ENCODE measurements around the gene DYNC2H1.

DYNC2H1 gene

DNA sequence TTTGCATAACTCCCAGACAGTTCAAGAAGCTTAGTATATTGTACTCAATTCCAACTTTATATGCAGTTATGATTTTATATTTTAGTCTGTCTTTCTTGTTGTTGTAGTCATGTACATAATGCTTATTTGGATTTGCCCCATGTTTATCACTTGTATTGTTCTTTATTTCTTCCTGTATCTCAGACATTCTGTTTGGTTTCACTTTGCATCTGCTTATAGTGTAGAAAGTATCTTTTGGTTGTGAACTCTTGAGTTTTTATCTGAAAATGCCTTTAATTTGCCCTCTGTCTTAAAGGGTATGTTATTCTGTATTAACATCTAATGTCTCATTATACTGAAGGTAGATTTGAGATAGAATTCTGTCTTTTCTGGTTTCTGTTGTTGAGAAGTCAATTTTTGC, 275.4 kb downstream of the DYNC2H1 start:
- DNase-seq: no peak

- DNase-seq: no peak
These were observed 286.4 kb downstream of the DYNC2H1 start for GRCh38 chr11:103395612-103396011.

GRCh38 chr11:103396237-103396636, 287.0 kb downstream of the DYNC2H1 start:
- no peak for DNase-seq

DNA sequence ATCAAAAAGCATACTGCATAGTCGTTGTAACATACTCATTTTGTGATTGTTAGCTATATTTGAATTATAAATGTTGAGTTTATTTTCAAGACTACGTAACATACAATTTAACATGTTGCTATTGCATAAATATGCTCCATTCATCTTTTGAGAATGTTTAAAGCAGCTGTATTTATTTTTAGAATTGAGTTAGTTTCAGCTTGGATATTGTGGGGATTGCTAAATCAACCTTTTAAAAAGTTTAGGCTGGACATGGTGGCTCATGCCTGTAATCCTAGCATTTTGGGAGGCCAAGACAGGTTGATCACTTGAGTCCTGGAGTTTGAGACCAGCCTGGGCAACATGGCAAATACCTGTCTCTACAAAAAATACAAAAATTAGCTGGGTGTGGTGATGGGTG, 288.1 kb downstream of the DYNC2H1 start:
- DNase-seq: no peak

DNA sequence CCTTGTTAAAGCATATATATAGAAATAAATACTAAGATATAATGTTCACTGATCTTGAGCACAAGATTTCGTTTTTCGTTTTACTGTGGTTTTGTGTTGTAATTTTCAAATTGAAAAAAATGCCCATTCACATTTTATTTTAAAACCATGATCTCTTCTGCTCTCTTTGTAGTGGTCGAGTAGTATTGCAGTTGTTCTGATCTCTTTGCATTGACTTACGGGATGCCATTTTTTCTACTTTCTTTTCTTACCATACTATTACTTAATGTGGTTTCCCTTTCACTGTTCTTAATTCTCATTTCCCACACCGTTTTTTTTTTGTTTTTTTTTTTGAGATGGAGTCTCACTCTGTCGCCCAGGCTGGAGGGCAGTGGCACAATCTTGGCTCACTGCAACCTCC, 289.6 kb downstream of the DYNC2H1 start:
- DNase-seq: no peak

DNA sequence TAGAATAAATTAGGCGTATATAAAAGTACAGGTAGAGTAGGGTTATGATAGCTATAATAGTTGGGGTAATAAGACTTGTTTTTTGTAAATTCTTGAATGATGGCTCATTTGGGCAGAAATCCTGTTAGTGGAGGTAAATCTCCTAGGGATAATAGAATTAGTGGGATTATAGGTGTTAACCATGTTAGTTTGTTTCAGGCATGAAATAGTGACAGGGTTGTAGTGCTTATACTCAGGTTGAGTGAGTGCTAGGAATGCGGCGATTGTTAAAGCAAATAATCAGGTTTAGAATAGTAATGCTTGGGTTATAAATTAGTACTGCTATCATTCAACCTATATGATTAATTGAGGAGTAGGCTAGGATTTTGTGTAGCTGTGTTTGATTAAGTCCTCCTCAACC, 297.1 kb downstream of the DYNC2H1 start:
- no peak for DNase-seq

- DNase-seq: no peak
These were observed 298.4 kb downstream of the DYNC2H1 start for GRCh38 chr11:103407641-103408040.

- DNase-seq: no peak
These were observed 304.2 kb downstream of the DYNC2H1 start for GRCh38 chr11:103413266-103413888.

DNA sequence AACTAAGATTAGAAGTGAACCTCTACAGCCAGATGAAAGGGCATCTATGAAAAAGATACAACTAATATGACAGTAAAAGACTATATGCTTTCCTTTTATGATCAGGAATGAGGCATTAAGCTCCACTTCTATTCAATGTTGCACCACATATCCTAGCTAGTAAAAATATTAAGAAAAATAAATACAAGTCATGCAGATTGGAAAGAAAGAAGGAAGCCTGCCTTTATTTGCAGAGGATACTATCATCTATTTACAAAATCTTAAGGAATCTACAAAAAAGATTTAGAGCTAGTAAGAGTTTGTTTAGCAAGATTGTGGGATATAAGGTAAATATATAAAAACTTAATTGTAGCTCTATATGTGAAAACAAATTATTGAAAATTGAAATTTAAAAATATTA, 308.8 kb downstream of the DYNC2H1 start:
- no peak for DNase-seq

DNA sequence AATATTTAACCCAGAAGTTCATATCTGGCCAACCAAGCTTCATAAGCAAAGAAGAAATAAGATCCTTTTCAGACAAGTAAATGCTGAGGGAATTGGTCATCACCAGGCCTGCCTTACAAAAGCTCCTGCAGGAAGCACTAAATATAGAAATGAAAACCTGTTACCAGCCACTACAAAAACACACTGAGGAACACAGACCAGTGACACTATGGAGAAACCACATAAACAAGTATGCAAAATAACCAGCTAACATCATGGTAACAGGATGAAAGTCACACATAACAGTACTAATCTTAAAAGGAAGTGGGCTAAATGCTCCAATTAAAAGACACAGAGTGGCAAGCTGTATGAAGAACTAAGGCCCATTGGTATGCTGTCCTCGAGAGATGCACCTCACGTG, 311.4 kb downstream of the DYNC2H1 start:
- no peak for DNase-seq

GRCh38 chr11:103433386-103434072, 324.3 kb downstream of the DYNC2H1 start:
- DNase-seq: no peak

- no peak for DNase-seq
These were observed 324.8 kb downstream of the DYNC2H1 start for GRCh38 chr11:103434073-103434411.

DNA sequence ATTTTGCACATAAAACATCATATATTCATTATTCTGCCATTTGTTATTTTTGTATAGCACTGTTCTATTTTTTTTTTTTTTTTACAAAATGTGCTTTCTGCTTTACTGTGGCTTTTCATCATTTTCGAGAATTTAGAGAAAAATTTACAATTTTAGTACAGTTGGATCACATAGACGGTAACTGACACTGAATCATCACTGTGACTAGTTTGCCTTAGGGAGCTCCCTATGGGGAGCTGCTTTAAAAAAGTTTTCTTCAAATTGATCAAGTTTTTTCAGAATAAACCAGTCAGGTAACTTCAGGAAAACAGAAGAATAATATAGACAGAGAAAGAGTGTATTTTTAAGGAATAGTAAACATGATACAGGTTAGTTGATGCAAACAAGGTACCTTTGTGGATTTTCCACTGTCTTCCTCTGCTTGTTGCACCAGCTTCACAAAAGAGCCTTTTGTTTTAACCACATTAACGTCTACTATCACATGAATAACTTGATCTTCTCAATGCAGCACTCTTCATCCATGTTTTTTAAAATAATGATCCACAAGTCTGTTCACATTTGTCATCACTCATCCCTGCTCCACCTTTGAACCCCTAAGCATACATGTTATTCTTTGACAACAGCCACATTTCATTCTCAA, 327.0 kb downstream of the DYNC2H1 start:
- no peak for DNase-seq

- DNase-seq: no peak
These were observed 331.8 kb downstream of the DYNC2H1 start for GRCh38 chr11:103441021-103441420.

- no peak for DNase-seq
These were observed 339.7 kb downstream of the DYNC2H1 start for GRCh38 chr11:103448966-103449365.

- DNase-seq: no peak
These were observed 341.0 kb downstream of the DYNC2H1 start for GRCh38 chr11:103450241-103450640.

DNA sequence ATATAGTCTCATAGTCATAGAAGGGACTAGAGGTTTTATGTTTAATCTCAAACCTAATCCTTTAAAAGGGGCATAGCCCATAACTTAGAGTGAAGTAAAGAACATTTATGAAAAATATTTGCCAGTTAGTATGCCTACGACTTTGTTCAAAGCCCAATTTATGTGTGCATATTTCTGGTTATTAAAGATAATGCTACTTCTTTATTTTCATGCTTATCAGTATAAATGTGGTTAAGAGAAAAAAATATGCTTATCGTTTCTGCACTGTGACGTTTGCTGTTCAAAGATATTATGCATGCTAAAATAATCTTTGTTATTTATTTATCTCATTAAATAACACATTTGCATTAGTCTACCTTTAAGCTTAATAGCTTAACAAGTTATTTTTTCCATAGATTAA, 343.9 kb downstream of the DYNC2H1 start:
- no peak for DNase-seq

- DNase-seq: no peak
These were observed 344.9 kb downstream of the DYNC2H1 start for GRCh38 chr11:103453915-103454709.

GRCh38 chr11:103464420-103464819, 355.2 kb downstream of the DYNC2H1 start:
- no peak for DNase-seq

DNA sequence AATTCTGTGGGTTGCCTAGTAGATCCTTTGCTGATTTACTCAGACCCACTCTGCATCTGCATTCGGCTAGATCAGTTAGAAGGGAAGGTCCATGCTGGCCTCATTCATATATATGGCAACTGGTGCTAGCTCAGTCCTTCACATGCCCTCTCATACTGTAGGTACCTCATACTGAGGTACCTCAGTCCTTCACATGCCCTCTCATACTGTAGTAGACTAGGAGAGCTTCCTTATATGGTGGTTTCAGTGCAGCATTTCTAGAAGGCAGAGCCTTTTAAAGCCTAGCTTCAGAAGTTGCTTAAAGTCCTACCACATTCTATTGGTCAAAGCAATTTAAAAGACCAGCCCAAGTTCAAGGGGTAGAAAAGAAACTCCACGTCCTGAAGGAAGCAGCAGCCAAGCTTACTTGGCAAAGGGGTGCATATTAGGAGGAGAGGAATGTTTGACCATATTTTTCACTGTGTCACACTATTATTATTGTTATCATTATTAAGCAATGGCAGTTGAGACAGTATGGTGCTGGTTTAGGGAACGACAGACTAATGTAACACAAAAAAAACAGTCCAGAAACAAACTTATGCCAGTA, 356.4 kb downstream of the DYNC2H1 start:
- no peak for DNase-seq

DNA sequence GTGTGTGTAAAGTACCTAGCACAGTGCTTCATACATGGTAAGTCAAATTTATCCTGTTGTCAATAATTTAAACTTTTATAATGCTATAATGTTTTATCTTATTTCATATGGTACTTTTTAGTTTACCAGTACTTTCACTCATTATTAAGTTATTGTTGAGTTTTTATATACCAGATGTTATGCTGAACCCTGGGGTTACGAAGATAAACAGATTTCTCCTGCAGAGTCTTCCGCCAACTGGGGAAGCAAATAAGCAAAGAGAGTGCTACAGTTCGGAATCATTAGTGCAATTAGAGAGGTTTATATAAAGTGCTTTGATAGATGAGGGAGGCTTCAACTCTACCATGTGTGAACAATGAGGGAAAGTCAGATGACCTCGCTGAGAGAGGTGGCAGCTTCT, 362.3 kb downstream of the DYNC2H1 start:
- DNase-seq: no peak

GRCh38 chr11:103476874-103477273, 367.6 kb downstream of the DYNC2H1 start:
- no peak for DNase-seq

- DNase-seq: no peak
These were observed 371.2 kb downstream of the DYNC2H1 start for GRCh38 chr11:103480421-103480820.

Measured in DMS79 (cell line).